PC-3 (cell line): ENCODE measurements around the gene IRS2. TPM values are rescaled to one million over a fixed set of nuclear protein-coding genes. Genes with fewer than 3 reads are reported as not detected.

Experiments
- ATAC-seq: fragments of 200-7000 bp; cut with Tn5 transposase; 2 replicates; pipeline ENCODE4 v1.9.1; 2020; ENCODE audit warnings: mild to moderate bottlenecking, moderate library complexity
- BruUV-seq: library from RNA; stranded (reverse); fragments of 400-500 nt; replicated peaks from 2 replicates; lab custom pipeline; 2021; lab: Mats Ljungman, UMichigan
- CTCF ChIA-PET: fragments of 300-600 bp; sonication (Branson Sonifier 250); formaldehyde crosslinking; loops from one replicate; lab custom pipeline; 2022; ENCODE audit warnings: antibody characterized with exemption; lab: Charles Lee
- POLR2A ChIA-PET: fragments of 300-600 bp; sonication (Branson Sonifier 250); formaldehyde crosslinking; loops from one replicate; lab custom pipeline; 2022; ENCODE audit warnings: antibody characterized with exemption; ENCODE audit not compliant: unreplicated experiment; lab: Charles Lee
- DNase-seq: peaks from one replicate; pipeline ENCODE4 v3.0.0-alpha.2; 2015
- H2AFZ ChIP-seq: fragments of 300-600 bp; sonication (generic); 2 replicates; pipeline ENCODE4 v1.6.0; 2016; ENCODE audit warnings: antibody characterized with exemption, low read length
- H3F3A ChIP-seq: fragments of 300-600 bp; sonication (generic); one replicate; pipeline ENCODE4 v1.6.0; 2017; ENCODE audit warnings: antibody characterized with exemption, low read length, control low read depth, mild to moderate bottlenecking; ENCODE audit not compliant: unreplicated experiment
- H3K27ac ChIP-seq: fragments of 300-600 bp; sonication (generic); 2 replicates; pipeline ENCODE4 v1.5.1; 2016; ENCODE audit warnings: mild to moderate bottlenecking, low read length
- H3K27me3 ChIP-seq: fragments of 300-600 bp; sonication (generic); 2 replicates; pipeline ENCODE4 v1.6.1; 2016; ENCODE audit warnings: low read length, mixed read lengths
- H3K36me3 ChIP-seq: fragments of 300-600 bp; sonication (generic); 2 replicates; pipeline ENCODE4 v1.6.1; 2016; ENCODE audit warnings: low read depth, mixed run types, low read length, mixed read lengths
- H3K4me1 ChIP-seq: fragments of 300-600 bp; sonication (generic); 2 replicates; pipeline ENCODE4 v1.5.1; 2016; ENCODE audit warnings: low read length; ENCODE audit not compliant: insufficient read depth
- H3K4me2 ChIP-seq: fragments of 300-600 bp; sonication (generic); 2 replicates; pipeline ENCODE4 v1.6.0; 2016; ENCODE audit warnings: low read length
- H3K4me3 ChIP-seq: fragments of 300-600 bp; sonication (generic); 2 replicates; pipeline ENCODE4 v1.5.1; 2016; ENCODE audit warnings: mild to moderate bottlenecking, low read length, mixed read lengths
- H3K79me2 ChIP-seq: fragments of 300-600 bp; sonication (generic); 2 replicates; pipeline ENCODE4 v1.6.1; 2017; ENCODE audit warnings: low read length, mixed read lengths
- H3K9ac ChIP-seq: fragments of 300-600 bp; sonication (generic); 2 replicates; pipeline ENCODE4 v1.6.0; 2016; ENCODE audit warnings: mild to moderate bottlenecking, low read length
- H3K9me2 ChIP-seq: fragments of 300-600 bp; sonication (generic); replicated peaks from 2 replicates; pipeline ENCODE4 v1.6.1; 2016; ENCODE audit warnings: mixed run types, low read length, mixed read lengths
- H3K9me3 ChIP-seq: fragments of 300-600 bp; sonication (generic); 2 replicates; pipeline ENCODE4 v1.6.1; 2016; ENCODE audit warnings: low read length, mixed read lengths
- H4K20me1 ChIP-seq: fragments of 300-600 bp; sonication (generic); 2 replicates; pipeline ENCODE4 v1.6.1; 2016; ENCODE audit warnings: low read length, mixed read lengths
- EZH2 ChIP-seq: fragments of 300-600 bp; sonication (generic); IDR thresholded peaks from one replicate; pipeline ENCODE4 v1.6.1; 2017; ENCODE audit warnings: antibody characterized with exemption, mild to moderate bottlenecking, low read length; ENCODE audit not compliant: unreplicated experiment
- EZH2phosphoT487 ChIP-seq: fragments of 300-600 bp; sonication (generic); IDR thresholded peaks from 2 replicates; pipeline ENCODE4 v1.6.1; 2018; ENCODE audit warnings: mild to moderate bottlenecking, antibody characterized with exemption, low read length, borderline replicate concordance
- intact Hi-C: fragments of 100-400 bp; cut with micrococcal nuclease; formaldehyde crosslinking; loops from 2 replicates; pipeline ENCODE4 v1.9.0; 2023
- total RNA-seq: library from RNA; depleted of rRNA; stranded (reverse); fragments of >200 nt; gene quantifications from 2 replicates; pipeline ENCODE4 v1.2.3, GENCODE V29; 2014
- TF ChIP-seq, protein P1 (sequence below): fragments of 300-600 bp; sonication (generic); conservative IDR thresholded peaks from 2 replicates; pipeline ENCODE4 v1.5.1; 2017; ENCODE audit warnings: antibody characterized with exemption, low read depth, mild to moderate bottlenecking, low read length

IRS2 gene
- total RNA-seq, 1 experiment from 2014 or later: 5.6 TPM

DNA sequence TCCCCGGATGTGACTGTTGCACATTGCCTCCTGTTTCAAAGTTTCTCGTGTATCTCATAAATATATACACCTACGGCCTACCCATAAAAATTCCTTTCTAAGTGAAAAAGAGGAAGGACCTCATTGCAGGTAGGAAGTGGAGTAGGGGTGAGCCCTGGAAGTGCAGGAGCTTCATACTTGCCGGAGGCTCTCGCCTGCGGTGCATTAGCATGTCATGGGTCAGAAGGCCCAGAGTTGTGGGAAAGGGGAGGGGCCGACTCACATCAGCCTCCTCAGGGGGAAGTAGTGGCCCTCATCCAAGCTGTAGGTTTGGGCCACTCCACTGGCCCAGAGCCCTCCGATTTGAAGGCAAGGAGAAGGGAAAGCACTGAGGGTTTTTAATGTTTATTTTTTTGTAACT, 26.0 kb upstream of the IRS2 start:
- Histone ChIP-seq H3K27me3 (no peaks in the 10 kb centered on the region), H3K4me3 (no peak overlapping the region), H3K27ac (peak overlapping the region; percentile 36; the same call in 1 of the 2 replicates), H3K9me3 (no peaks in the 10 kb centered on the region), H3K79me2 (no peaks in the 10 kb centered on the region), H3K9ac (no peak overlapping the region), H2AFZ (no peak overlapping the region), H3K4me1 (peaks cover 37% of the 10 kb centered on the region), H3K9me2 (no peaks in the 10 kb centered on the region), H4K20me1 (no peaks in the 10 kb centered on the region), H3K36me3 (no peaks in the 10 kb centered on the region), H3K4me2 (no peak overlapping the region), H3F3A (no peaks in the 10 kb centered on the region)
- ChIA-PET POLR2A (no interaction called here), CTCF (no interaction called here)
- TF ChIP-seq, protein P1, sequence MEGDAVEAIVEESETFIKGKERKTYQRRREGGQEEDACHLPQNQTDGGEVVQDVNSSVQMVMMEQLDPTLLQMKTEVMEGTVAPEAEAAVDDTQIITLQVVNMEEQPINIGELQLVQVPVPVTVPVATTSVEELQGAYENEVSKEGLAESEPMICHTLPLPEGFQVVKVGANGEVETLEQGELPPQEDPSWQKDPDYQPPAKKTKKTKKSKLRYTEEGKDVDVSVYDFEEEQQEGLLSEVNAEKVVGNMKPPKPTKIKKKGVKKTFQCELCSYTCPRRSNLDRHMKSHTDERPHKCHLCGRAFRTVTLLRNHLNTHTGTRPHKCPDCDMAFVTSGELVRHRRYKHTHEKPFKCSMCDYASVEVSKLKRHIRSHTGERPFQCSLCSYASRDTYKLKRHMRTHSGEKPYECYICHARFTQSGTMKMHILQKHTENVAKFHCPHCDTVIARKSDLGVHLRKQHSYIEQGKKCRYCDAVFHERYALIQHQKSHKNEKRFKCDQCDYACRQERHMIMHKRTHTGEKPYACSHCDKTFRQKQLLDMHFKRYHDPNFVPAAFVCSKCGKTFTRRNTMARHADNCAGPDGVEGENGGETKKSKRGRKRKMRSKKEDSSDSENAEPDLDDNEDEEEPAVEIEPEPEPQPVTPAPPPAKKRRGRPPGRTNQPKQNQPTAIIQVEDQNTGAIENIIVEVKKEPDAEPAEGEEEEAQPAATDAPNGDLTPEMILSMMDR: no peak
- TF ChIP-seq EZH2 (no peak), EZH2phosphoT487 (no peak)
- DNase-seq (peak; percentile 76), ATAC-seq (peak; percentile 59)
- intact Hi-C loops: no loop called here
- BruUV-seq: no TSS peak

DNA sequence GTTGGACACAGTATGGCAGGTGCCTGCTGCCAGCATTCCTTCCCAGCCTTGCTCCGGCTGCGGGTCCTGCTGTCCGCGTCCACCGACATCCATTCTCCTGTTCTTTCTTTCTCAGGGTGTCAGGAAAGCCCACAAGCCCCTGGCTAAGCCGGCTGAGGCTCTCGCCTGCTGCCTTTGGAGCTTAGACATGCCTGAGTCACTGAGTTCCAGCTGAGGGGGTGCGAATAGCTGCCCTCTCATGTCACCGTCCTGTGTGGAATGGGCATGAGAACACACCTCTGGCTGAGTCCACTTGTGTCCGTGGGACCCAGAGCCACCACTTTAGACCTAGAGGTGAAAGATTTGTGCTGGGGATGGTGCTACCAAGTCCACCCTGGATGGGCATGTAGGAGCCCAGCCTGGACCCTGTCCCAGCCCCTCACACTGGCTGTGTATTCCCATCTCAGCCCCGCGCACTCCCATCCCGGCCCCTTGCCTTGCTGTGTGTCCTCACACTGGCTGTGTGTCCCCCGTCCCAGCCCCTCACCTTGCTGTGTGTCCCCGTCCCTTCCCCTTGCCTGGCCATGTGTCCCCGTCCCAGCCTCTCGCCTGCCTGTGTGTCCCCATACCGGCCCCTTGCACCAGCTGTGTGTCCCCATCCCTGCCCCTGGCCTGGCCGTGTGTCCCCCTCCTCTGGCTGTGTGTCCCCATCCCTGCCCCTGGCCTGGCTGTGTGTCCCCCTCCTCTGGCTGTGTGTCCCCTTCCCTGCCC, 24.6 kb upstream of the IRS2 start:
- ChIA-PET CTCF (no interaction called here), POLR2A (no interaction called here)

More for the DNA sequence above, 24.6 kb upstream of the IRS2 start:
- H2AFZ ChIP-seq: no peak overlapping the region
- BruUV-seq: no TSS peak
- DNase-seq: no peak
- H3K79me2 ChIP-seq: no peaks in the 10 kb centered on the region
- no peaks in the 10 kb centered on the region for H3K9me3 ChIP-seq
- no peak overlapping the region for H3K4me2 ChIP-seq
- no peaks in the 10 kb centered on the region for H3K27me3 ChIP-seq
- no peaks in the 10 kb centered on the region for H3K36me3 ChIP-seq
- no peak overlapping the region for H3K4me3 ChIP-seq
- peaks cover 22% of the 10 kb centered on the region for H3K4me1 ChIP-seq
- no peaks in the 10 kb centered on the region for H3F3A ChIP-seq
- no peak overlapping the region for H3K9ac ChIP-seq
- no peak for ATAC-seq
- H3K27ac ChIP-seq: no peak overlapping the region
- H4K20me1 ChIP-seq: no peaks in the 10 kb centered on the region
- TF ChIP-seq EZH2 (no peak), EZH2phosphoT487 (no peak)
- TF ChIP-seq, protein P1: no peak
- intact Hi-C loops: no loop called here
- no peaks in the 10 kb centered on the region for H3K9me2 ChIP-seq
